K562 (cell line): Measurements from ENCODE around the gene ARMC8. TPM values are rescaled to one million over a fixed set of nuclear protein-coding genes. Genes with fewer than 3 reads are reported as not detected.

Source experiments
- ATAC-seq: fragments of 200-7000 bp; cut with Tn5 transposase; 3 replicates; pipeline ENCODE4 v1.9.1; 2020; ENCODE audit warnings: moderate library complexity
- BruUV-seq: library from RNA; stranded (reverse); fragments of 400-500 nt; replicated peaks from 2 replicates; lab custom pipeline; 2021; lab: Mats Ljungman, UMichigan
- CTCF ChIA-PET: fragments of 300-600 bp; formaldehyde crosslinking; extraction: SDS; loops from one replicate; lab custom pipeline; 2021; ENCODE audit warnings: low intra/inter-chr PET ratio; lab: Yijun Ruan, JAX
- POLR2A ChIA-PET: fragments of 300-600, 350-650 bp; sonication (Branson Sonifier 250); formaldehyde crosslinking; extraction: SDS; loops from one replicate; lab custom pipeline; 2021; ENCODE audit warnings: antibody characterized with exemption, inconsistent platforms; lab: Yijun Ruan, JAX
- DNase-seq, 4 experiments: peaks; one replicate each; pipeline versions ENCODE4 v3.0.0 to v3.0.0-alpha.2; 2011 to 2018; ENCODE audit warnings: low spot score in 3 of 4, mixed read lengths in 3 of 4; ENCODE audit errors: extremely low read depth in 1 of 4
- FAIRE-seq: peaks from 2 replicates; lab custom pipeline; 2011; peaks lifted over from hg19 to GRCh38; lab: Jason Lieb, UNC
- H2AFZ ChIP-seq: 2 replicates; pipeline ENCODE4 v1.6.0; 2011; ENCODE audit warnings: low read depth, low read length, control low read depth, inconsistent platforms
- H3K27ac ChIP-seq: fragments of 200-600 bp; 3 replicates; pipeline ENCODE4 v1.8.0; 2011; ENCODE audit warnings: low read depth, mild to moderate bottlenecking, control low read depth, inconsistent platforms, low read length, moderate library complexity, mixed read lengths; ENCODE audit errors: extremely low read depth
- H3K27me3 ChIP-seq, 2 experiments: fragments of 300-600 bp in 1 of 2; 2 replicates in 1 of 2; 3 replicates in 1 of 2; pipeline versions ENCODE4 v1.6.0 to v1.8.0; 2011; ENCODE audit warnings: inconsistent platforms in 2 of 2, low read length in 2 of 2, mild to moderate bottlenecking in 1 of 2, mixed read lengths in 1 of 2, moderate library complexity in 1 of 2; ENCODE audit not compliant: control insufficient read depth in 2 of 2, insufficient read depth in 2 of 2
- H3K36me3 ChIP-seq: fragments of 300-600 bp; 3 replicates; pipeline ENCODE4 v1.8.0; 2011; ENCODE audit warnings: mild to moderate bottlenecking, low read length, inconsistent platforms; ENCODE audit not compliant: control insufficient read depth, insufficient read depth
- H3K4me1 ChIP-seq, 2 experiments: fragments of 200-600 bp in 1 of 2; replicated peaks in 1 of 2; 2 replicates in 1 of 2; 3 replicates in 1 of 2; pipeline versions ENCODE4 v1.5.1 to v1.8.0; 2011; ENCODE audit warnings: inconsistent platforms in 2 of 2, low read length in 2 of 2, mild to moderate bottlenecking in 1 of 2, mixed read lengths in 1 of 2, moderate library complexity in 1 of 2; ENCODE audit not compliant: control insufficient read depth in 2 of 2, insufficient read depth in 2 of 2
- H3K4me2 ChIP-seq: 2 replicates; pipeline ENCODE4 v1.6.1; 2011; ENCODE audit warnings: low read length, control low read depth, inconsistent platforms, mixed read lengths; ENCODE audit not compliant: insufficient read depth
- H3K4me3 ChIP-seq: fragments of 200-600 bp; sonication (generic), shearing (Covaris generic); 2 replicates; pipeline ENCODE4 v1.5.1; 2016; ENCODE audit warnings: control low read depth, inconsistent platforms
- H3K79me2 ChIP-seq: fragments of 200-600 bp; 3 replicates; pipeline ENCODE4 v1.8.0; 2011; ENCODE audit warnings: low read length, inconsistent platforms; ENCODE audit not compliant: control insufficient read depth, insufficient read depth
- H3K9ac ChIP-seq, 2 experiments: 2 replicates each; pipeline versions ENCODE4 v1.6.0 to v1.6.1; 2011; ENCODE audit warnings: low read depth in 2 of 2, low read length in 2 of 2, control low read depth in 1 of 2, inconsistent platforms in 1 of 2, mild to moderate bottlenecking in 1 of 2, mixed read lengths in 1 of 2; ENCODE audit not compliant: insufficient read depth in 1 of 2
- H3K9me1 ChIP-seq: one replicate; pipeline ENCODE4 v1.6.0; 2011; ENCODE audit warnings: inconsistent platforms, mild to moderate bottlenecking, low read length, moderate library complexity; ENCODE audit not compliant: control insufficient read depth, insufficient read depth
- H3K9me3 ChIP-seq: replicated peaks from 2 replicates; pipeline ENCODE4 v1.5.1; 2011; ENCODE audit warnings: low read depth, low read length, inconsistent platforms; ENCODE audit not compliant: control insufficient read depth, insufficient read depth
- H4K20me1 ChIP-seq: replicated peaks from 2 replicates; pipeline ENCODE4 v1.6.1; 2011; ENCODE audit warnings: low read length, inconsistent platforms, mixed read lengths; ENCODE audit not compliant: control insufficient read depth, insufficient read depth
- ARID2 ChIP-seq: fragments of 450-650 bp; IDR thresholded peaks from 2 replicates; pipeline ENCODE4 v1.6.1; 2017; ENCODE audit warnings: antibody characterized with exemption, mild to moderate bottlenecking
- CC2D1A ChIP-seq: fragments of 450-650 bp; IDR thresholded peaks from 2 replicates; pipeline ENCODE4 v1.6.1; 2017; ENCODE audit warnings: mild to moderate bottlenecking
- GTF2A2 ChIP-seq: IDR thresholded peaks from 2 replicates; pipeline ENCODE4 v1.6.1; 2016; ENCODE audit warnings: mild to moderate bottlenecking, missing genetic modification characterization, missing compliant biosample characterization
- GTF2B ChIP-seq: IDR thresholded peaks from 2 replicates; pipeline ENCODE4 v1.6.1; 2011; ENCODE audit not compliant: insufficient read length; ENCODE audit errors: extremely low read depth
- ILF3 ChIP-seq: fragments of 450-650 bp; IDR thresholded peaks from 2 replicates; pipeline ENCODE4 v1.6.1; 2018; ENCODE audit warnings: antibody characterized with exemption, mild to moderate bottlenecking, moderate library complexity, borderline replicate concordance
- MBD2 ChIP-seq: sonication (generic); IDR thresholded peaks from 2 replicates; pipeline ENCODE4 v1.6.1; 2016; ENCODE audit warnings: low read depth, borderline replicate concordance
- MGA ChIP-seq: fragments of 450-650 bp; IDR thresholded peaks from 2 replicates; pipeline ENCODE4 v1.6.1; 2016; ENCODE audit warnings: mild to moderate bottlenecking, moderate library complexity
- RBM17 ChIP-seq: fragments of 200-400 bp; formaldehyde crosslinking; IDR thresholded peaks from 2 replicates; pipeline ENCODE4 v1.6.1; 2017; ENCODE audit warnings: low read depth, mild to moderate bottlenecking, low read length, borderline replicate concordance
- ZNF707 ChIP-seq: fragments of 250-450 bp; sonication (Bioruptor Pico); conservative IDR thresholded peaks from 2 replicates; pipeline ENCODE4 v1.8.0; 2022; ENCODE audit warnings: inconsistent platforms, mild to moderate bottlenecking, moderate library complexity
- WGBS: fragments of 100-300 bp; shearing (Covaris generic); methylation state at CpG from one replicate; pipeline ENCODE4 v1.1.6; 2016; ENCODE audit warnings: low coverage, mixed read lengths; ENCODE audit not compliant: insufficient coverage; ENCODE audit errors: missing lambda C conversion rate; 5-methylcytosine and 5-hydroxymethylcytosine counted together
- in situ Hi-C: fragments of 300-500 bp; cut with MboI; formaldehyde crosslinking; loops from 4 replicates; pipeline ENCODE4 v1.15.0; 2018; ENCODE audit warnings: inconsistent platforms, mixed read lengths
- intact Hi-C: fragments of 100-400 bp; cut with micrococcal nuclease; formaldehyde crosslinking; loops from 2 replicates; pipeline ENCODE4 v1.14.2; 2022
- polyA plus RNA-seq, 8 experiments: library from polyadenylated mRNA; depleted of rRNA in 4 of 8; stranded (reverse) in 5 of 8; unstranded in 3 of 8; fragments of >200 nt; fragmentation: Nextera tagmentation in 2 of 8; fragmentation: Illumina TruSeq in 1 of 8; extraction: Ambion mirVana in 2 of 8; extraction: Trizol in 1 of 8; gene quantifications; 2 replicates each; pipeline versions ENCODE4 v1.2.1 to v1.2.3, GENCODE V29; 2011 to 2014; ENCODE audit warnings: inconsistent platforms in 1 of 8, missing spikeins in 1 of 8
- total RNA-seq, 7 experiments: library from RNA; depleted of rRNA in 6 of 7; stranded (reverse); fragments of >200 nt in 6 of 7; fragmentation: Illumina TruSeq in 2 of 7; extraction: Trizol in 2 of 7; gene quantifications; 2 replicates each; pipeline versions ENCODE4 v1.2.1 to v1.2.3, GENCODE V29; 2011 to 2021; ENCODE audit warnings: low replicate concordance in 1 of 7

ARMC8 gene
- total and polyA plus RNA-seq, 9 of the 15 experiments (the other 6 are each of a cell fraction or from before 2014, with no cell fraction given) = 22.4 to 76.1 (median 37.3) TPM

- 57% methylated on average over 3 of the region's 5 CpGs for WGBS
- Histone ChIP-seq H3K4me3 (no peak overlapping the region), H3K4me1 (no peaks in the 10 kb centered on the region), H3K9me3 (no peaks in the 10 kb centered on the region), H3K9ac (no peak overlapping the region), H3K9me1 (no peaks in the 10 kb centered on the region), H4K20me1 (no peaks in the 10 kb centered on the region), H3K27me3 (peaks cover 0 to 10% of the 10 kb centered on the region in 2 experiments; a peak in 1 of 5 replicates), H3K36me3 (no peaks in the 10 kb centered on the region), H3K4me2 (no peak overlapping the region), H2AFZ (no peak overlapping the region), H3K79me2 (no peaks in the 10 kb centered on the region), H3K27ac (no peak overlapping the region)
- in situ Hi-C loops = no loop called here
- FAIRE-seq = no peak
- ChIA-PET POLR2A (interaction anchor here (0.9 kb wide), 1 partner anchor 11 kb away, joined by 3 read pairs; no protein-coding TSS in a partner anchor), CTCF (no interaction called here)
- ATAC-seq = no peak
- intact Hi-C loops = loop anchor here (10.0 kb wide), 1 partner anchor 46 kb away; no protein-coding TSS in a partner anchor
- no peak for DNase-seq
- BruUV-seq = no TSS peak
- no peak for TF ChIP-seq ILF3
- TF ChIP-seq MBD2 = no peak
- no peak for TF ChIP-seq CC2D1A
- no peak for TF ChIP-seq MGA
- TF ChIP-seq ARID2 = no peak
- TF ChIP-seq GTF2B = no peak
- TF ChIP-seq GTF2A2 = no peak
- no peak for TF ChIP-seq RBM17
- TF ChIP-seq ZNF707 (CRISPR knock-in tag) = no peak
These were observed 151.7 kb downstream of the ARMC8 start for GRCh38 chr3:138338811-138339210.
